ENCODE data around the gene CADPS.

GRCh38 chr3:62797132-62797531 lies 78.1 kb downstream of the CADPS start:
- TF ChIP-seq CTCF (IDR thresholded peaks at IDR 0.05; ENCODE audit: poor library complexity) (no peak), EZH2 (IDR thresholded peaks at IDR 0.05; ENCODE audit: borderline replicate concordance) (no peak)

Data from hepatocyte (in vitro differentiated cells).